ENCODE data around the gene WNT2B.
A peak's percentile ranks its signal among the peaks of the same experiment; 100 is the strongest.

The WNT2B gene

DNA sequence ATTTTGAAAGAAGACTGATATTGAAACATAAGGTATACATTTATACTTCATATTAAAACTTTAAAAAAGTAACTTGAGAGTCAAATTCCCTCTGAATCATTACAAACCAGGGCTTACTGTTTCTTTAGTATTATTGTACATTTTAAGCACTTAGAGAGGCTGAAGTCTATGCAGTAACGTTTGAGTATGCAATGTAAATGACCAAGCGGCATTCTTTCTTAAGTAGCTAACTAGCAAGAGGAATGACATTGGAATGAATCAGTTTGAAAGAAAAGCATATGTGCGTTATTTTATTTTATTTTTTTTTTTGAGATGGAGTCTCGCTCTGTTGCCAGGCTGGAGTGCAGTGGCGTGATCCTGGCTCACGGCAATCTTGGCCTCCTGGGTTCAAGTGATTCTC is 24.3 kb downstream of the WNT2B start:
- DNase-seq (ENCODE audit: low read depth), result peak; percentile 52
- no peak overlapping the region for H3K4me3 ChIP-seq (ENCODE audit: low read length)
- TF ChIP-seq, protein P1, sequence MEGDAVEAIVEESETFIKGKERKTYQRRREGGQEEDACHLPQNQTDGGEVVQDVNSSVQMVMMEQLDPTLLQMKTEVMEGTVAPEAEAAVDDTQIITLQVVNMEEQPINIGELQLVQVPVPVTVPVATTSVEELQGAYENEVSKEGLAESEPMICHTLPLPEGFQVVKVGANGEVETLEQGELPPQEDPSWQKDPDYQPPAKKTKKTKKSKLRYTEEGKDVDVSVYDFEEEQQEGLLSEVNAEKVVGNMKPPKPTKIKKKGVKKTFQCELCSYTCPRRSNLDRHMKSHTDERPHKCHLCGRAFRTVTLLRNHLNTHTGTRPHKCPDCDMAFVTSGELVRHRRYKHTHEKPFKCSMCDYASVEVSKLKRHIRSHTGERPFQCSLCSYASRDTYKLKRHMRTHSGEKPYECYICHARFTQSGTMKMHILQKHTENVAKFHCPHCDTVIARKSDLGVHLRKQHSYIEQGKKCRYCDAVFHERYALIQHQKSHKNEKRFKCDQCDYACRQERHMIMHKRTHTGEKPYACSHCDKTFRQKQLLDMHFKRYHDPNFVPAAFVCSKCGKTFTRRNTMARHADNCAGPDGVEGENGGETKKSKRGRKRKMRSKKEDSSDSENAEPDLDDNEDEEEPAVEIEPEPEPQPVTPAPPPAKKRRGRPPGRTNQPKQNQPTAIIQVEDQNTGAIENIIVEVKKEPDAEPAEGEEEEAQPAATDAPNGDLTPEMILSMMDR (conservative IDR thresholded peaks at IDR 0.05; ENCODE audit: low read length), result no peak

DNA sequence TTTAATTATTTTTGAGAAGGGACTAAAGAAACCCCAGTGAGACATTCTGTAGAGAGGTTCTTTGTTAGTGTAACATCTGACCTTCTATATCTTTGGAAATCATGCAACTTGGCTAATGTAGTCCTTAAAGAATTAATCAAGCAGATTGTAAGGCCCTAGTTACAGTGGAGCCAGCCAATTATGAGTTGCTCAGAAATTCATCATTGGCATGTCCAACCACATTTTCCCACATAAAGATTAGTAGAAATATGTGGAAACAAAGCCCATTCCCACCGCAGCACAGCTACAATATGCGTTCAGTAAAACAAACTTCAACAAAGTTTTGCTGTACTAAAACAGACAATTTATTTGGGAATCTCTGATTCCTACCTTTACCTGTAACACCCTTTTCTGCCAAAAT is 27.8 kb downstream of the WNT2B start:
- TF ChIP-seq, protein P1 (conservative IDR thresholded peaks at IDR 0.05; ENCODE audit: low read length), result no peak
- DNase-seq (ENCODE audit: low read depth), result peak; percentile 78
- no peak overlapping the region for H3K4me3 ChIP-seq (ENCODE audit: low read length)

DNA sequence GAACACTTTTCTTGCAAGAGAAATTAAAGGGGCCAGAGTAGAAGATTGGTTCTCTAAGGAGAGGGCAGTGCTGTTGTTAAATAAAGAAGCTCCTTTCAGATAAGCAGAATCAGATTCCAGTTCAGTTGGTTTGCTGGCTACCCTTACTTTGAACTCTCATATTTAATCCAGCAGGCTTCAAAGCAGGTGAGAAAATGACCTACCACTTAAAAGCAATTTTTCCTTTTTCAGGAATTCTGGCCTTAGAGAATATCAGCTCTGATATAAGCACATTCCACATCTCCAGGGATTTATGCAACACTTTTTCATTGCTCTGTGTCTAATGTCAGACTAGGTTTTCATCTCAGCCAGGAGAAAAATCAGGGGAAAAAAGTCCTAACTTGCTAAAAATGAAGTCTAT is 28.7 kb downstream of the WNT2B start:
- H3K4me3 ChIP-seq (ENCODE audit: low read length), result no peak overlapping the region
- TF ChIP-seq, protein P1 (conservative IDR thresholded peaks at IDR 0.05; ENCODE audit: low read length), result no peak
- DNase-seq (ENCODE audit: low read depth), result no peak

DNA sequence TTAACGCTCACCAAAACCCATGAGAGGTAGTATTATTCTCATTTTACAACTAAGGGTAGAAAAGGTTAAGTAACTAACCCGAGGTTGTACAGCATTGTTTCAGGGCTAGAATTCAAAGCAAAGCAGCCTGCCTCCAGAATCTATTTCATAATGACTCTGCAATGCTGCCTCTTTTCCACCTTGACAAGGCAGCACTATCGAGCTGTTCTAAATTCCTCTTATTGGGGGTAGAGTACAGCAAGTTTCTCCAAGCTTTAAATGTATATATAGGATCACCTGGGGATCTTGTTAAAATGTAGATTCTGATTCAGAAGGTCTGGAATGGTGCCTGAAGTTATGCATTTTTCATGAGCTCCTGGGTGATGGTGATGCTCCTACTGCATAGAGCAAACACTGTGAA is 30.1 kb downstream of the WNT2B start:
- DNase-seq (ENCODE audit: low read depth), result no peak
- H3K4me3 ChIP-seq (ENCODE audit: low read length), result no peak overlapping the region
- TF ChIP-seq, protein P1 (conservative IDR thresholded peaks at IDR 0.05; ENCODE audit: low read length), result no peak

DNA sequence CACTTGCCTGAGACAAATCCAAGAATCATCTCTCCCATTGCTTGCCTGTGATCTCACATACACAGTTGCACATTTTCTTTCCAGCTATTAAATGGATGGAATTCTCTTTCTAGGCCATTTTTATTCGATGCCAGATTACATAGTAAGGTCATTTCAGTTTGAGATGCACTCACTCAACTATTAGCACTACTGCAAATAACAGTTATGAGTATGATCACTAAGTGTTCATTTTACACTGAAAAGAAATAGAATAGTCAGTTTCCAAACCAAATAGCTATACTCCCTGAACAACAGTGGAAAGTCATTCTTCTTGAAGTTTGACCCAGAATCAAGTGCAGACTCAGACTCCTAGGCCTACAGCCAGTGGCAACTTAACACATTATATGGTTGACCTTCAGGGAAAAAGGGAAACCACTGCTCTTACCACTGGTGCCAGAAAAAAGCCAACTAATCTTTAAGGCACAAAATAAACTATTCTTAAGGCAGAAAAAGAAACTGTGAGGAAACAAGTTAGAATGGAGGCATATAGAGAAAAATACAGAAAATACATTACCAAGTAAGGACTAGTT is 31.5 kb downstream of the WNT2B start:
- H3K4me3 ChIP-seq (ENCODE audit: low read length), result no peak overlapping the region
- TF ChIP-seq, protein P1 (conservative IDR thresholded peaks at IDR 0.05; ENCODE audit: low read length), result no peak
- peak; percentile 64 for DNase-seq (ENCODE audit: low read depth)

DNA sequence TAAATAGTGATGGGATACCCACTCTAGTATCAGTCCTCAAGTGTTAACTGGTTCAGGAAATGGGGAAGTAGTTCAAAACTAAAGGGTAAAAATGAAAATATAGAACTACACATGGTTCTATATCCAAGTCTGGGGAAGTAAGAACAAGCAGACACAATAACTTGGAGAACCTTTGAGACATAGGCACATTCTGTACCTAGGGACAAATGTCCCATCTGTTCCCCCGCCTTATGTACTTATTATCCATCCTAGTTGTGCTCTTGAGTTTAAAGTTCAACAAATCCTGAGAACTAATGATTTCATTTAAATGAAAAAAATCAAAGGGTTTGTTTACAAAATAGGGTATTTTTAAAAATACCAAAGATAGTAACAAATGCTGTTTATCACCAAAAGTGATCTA is 32.5 kb downstream of the WNT2B start:
- no peak overlapping the region for H3K4me3 ChIP-seq (ENCODE audit: low read length)
- DNase-seq (ENCODE audit: low read depth), result no peak
- TF ChIP-seq, protein P1 (conservative IDR thresholded peaks at IDR 0.05; ENCODE audit: low read length), result no peak

DNA sequence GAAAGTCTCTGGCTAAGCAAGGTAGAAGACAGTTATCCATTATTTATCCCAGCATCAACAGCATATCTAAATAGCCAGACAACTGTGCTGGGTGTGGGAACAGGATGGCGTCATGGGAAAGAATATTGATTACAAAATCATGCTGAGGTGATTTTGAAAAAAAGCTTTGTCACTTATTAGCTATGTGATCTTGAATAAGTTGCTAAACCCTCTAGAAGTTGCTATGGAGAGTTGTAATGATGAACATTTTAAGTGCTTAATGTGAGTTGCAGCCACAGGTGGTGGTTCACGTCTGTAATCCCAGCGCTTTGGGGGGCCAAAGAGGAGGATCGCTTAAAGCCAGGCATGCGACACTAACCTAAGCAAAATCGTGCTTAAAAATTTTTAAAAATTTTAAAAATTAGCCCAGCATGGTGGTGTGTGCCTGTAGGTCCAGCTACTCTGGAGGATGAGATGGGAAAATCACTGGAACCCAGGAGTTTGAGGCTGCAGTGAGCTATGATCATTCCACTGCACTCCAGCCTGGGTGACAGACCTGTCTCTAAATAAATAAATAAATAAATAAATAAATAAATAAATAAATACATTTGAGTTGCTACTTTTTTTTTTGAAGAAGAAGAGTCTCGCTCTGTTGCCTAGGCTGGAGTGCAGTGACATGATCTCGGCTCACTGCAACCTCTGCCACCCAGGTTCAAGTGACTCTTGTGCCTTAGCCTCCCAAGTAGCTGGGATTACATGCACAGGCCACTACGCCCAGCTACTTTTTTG is 33.6 kb downstream of the WNT2B start:
- TF ChIP-seq, protein P1 (conservative IDR thresholded peaks at IDR 0.05; ENCODE audit: low read length), result no peak
- no peak overlapping the region for H3K4me3 ChIP-seq (ENCODE audit: low read length)
- peak; percentile 30 for DNase-seq (ENCODE audit: low read depth)

Measured in AG10803 (cell line).